DMS 273 treated with DMSO at 0.1 percent for 48 hours (cell line): ENCODE results near the gene RBM4.
"Not testable (repeated sequence)": the region's sequence is repeated elsewhere in the genome, so short reads cannot be mapped to it uniquely, and the experiment has no call there.

Experiments used
- DNase-seq: peaks from one replicate; lab custom pipeline; 2025; lab: John Stamatoyannopoulos, UW

Gene RBM4

GRCh38 chr11:66616379-66617154 lies 21.9 kb upstream of the RBM4 start, which contains the start of gene RBM14:
Gene RBM14, plus strand, starts transcription at chr11:66616630. Its CDS starts 91 bp downstream, at chr11:66616721.
- peak; percentile 93 for DNase-seq

- DNase-seq, result no peak
Measured at GRCh38 chr11:66617155-66617834, 21.2 kb upstream of the RBM4 start.

GRCh38 chr11:66619080-66619554 lies 19.4 kb upstream of the RBM4 start:
- DNase-seq, result no peak

GRCh38 chr11:66624450-66624849 lies 14.1 kb upstream of the RBM4 start:
- no peak for DNase-seq

GRCh38 chr11:66625041-66625751 lies 13.3 kb upstream of the RBM4 start:
- no peak for DNase-seq

GRCh38 chr11:66625752-66626149 lies 12.8 kb upstream of the RBM4 start:
- no peak for DNase-seq

GRCh38 chr11:66626382-66626781 lies 12.1 kb upstream of the RBM4 start:
- no peak for DNase-seq

GRCh38 chr11:66626926-66627325 lies 11.6 kb upstream of the RBM4 start:
- no peak for DNase-seq

- no peak for DNase-seq
Measured at GRCh38 chr11:66628061-66628603, 10.4 kb upstream of the RBM4 start.

- no peak for DNase-seq
Measured at GRCh38 chr11:66629356-66629755, 9.1 kb upstream of the RBM4 start.

GRCh38 chr11:66631883-66632282 lies 6.6 kb upstream of the RBM4 start:
- no peak for DNase-seq

GRCh38 chr11:66632952-66633351 lies 5.6 kb upstream of the RBM4 start:
- no peak for DNase-seq

- no peak for DNase-seq
Measured at GRCh38 chr11:66636411-66636810, 2.1 kb upstream of the RBM4 start.

GRCh38 chr11:66637557-66638176 lies 836 bp upstream of the RBM4 start:
- no peak for DNase-seq

GRCh38 chr11:66639066-66639813 lies 737 bp downstream of the RBM4 start:
- DNase-seq, result no peak

- not testable (repeated sequence) for DNase-seq
Measured at GRCh38 chr11:66639814-66640340, 1.4 kb downstream of the RBM4 start.

GRCh38 chr11:66641834-66642233 lies 3.3 kb downstream of the RBM4 start:
- no peak for DNase-seq

GRCh38 chr11:66643745-66644437 lies 5.4 kb downstream of the RBM4 start:
- no peak for DNase-seq

GRCh38 chr11:66646828-66647227 lies 8.3 kb downstream of the RBM4 start:
- DNase-seq, result no peak

- DNase-seq, result no peak
Measured at GRCh38 chr11:66649903-66650302, 11.4 kb downstream of the RBM4 start.
